HepG2 (cell line): ENCODE measurements around the gene LGALS7B. TPM values are rescaled to one million over a fixed set of nuclear protein-coding genes. Genes with fewer than 3 reads are reported as not detected.

Experiments
- AFF4 ChIP-seq: sonication (generic); formaldehyde crosslinking; IDR thresholded peaks from 2 replicates; pipeline ENCODE4 v1.4.0; 2020; ENCODE audit warnings: missing genetic modification reagents
- AGO2 ChIP-seq: fragments of 200-400 bp; formaldehyde crosslinking; optimal IDR thresholded peaks from 2 replicates; pipeline ENCODE3; 2017; ENCODE audit warnings: mild to moderate bottlenecking, low read depth, low read length, moderate library complexity
- ISL2 ChIP-seq: sonication (generic); formaldehyde crosslinking; IDR thresholded peaks from 2 replicates; pipeline ENCODE4 v1.5.0; 2020; ENCODE audit warnings: missing genetic modification reagents
- NBN ChIP-seq: fragments of 450-650 bp; conservative IDR thresholded peaks from 2 replicates; pipeline ENCODE4 v1.6.1; 2017
- NR1H2 ChIP-seq: sonication (generic); formaldehyde crosslinking; IDR thresholded peaks from 2 replicates; pipeline ENCODE4 v1.8.1; 2022; ENCODE audit warnings: low read depth, missing genetic modification reagents, borderline replicate concordance
- NRL ChIP-seq: sonication (generic); formaldehyde crosslinking; IDR thresholded peaks from 2 replicates; pipeline ENCODE4 v1.5.0; 2020; ENCODE audit warnings: missing genetic modification reagents, mild to moderate bottlenecking, moderate library complexity, borderline replicate concordance
- RBM39 ChIP-seq: fragments of 200-400 bp; formaldehyde crosslinking; IDR thresholded peaks from one replicate; pipeline ENCODE4 v1.6.1; 2018; ENCODE audit warnings: antibody characterized with exemption, mild to moderate bottlenecking, low read depth, low read length; ENCODE audit not compliant: poor library complexity, severe bottlenecking
- RELA ChIP-seq: sonication (generic); formaldehyde crosslinking; IDR thresholded peaks from 2 replicates; pipeline ENCODE4 v1.4.0; 2020; ENCODE audit warnings: missing genetic modification reagents
- SMARCE1 ChIP-seq: fragments of 450-650 bp; IDR thresholded peaks from 2 replicates; pipeline ENCODE4 v1.6.1; 2017; ENCODE audit warnings: borderline replicate concordance
- THAP11 ChIP-seq: IDR thresholded peaks from 2 replicates; pipeline ENCODE4 v1.6.1; 2016; ENCODE audit warnings: missing biosample characterization, missing genetic modification reagents
- ZFP37 ChIP-seq: sonication (generic); formaldehyde crosslinking; IDR thresholded peaks from 2 replicates; pipeline ENCODE4 v1.4.0; 2020; ENCODE audit warnings: missing genetic modification reagents, borderline replicate concordance
- ZNF367 ChIP-seq: sonication (generic); formaldehyde crosslinking; IDR thresholded peaks from 2 replicates; pipeline ENCODE4 v1.4.0; 2020; ENCODE audit warnings: missing genetic modification reagents, borderline replicate concordance
- ZNF503 ChIP-seq: sonication (generic); formaldehyde crosslinking; IDR thresholded peaks from 2 replicates; pipeline ENCODE4 v1.4.0; 2020; ENCODE audit warnings: missing genetic modification reagents
- ZNF674 ChIP-seq: sonication (generic); formaldehyde crosslinking; IDR thresholded peaks from 2 replicates; pipeline ENCODE4 v1.5.0; 2020; ENCODE audit warnings: low read depth, mild to moderate bottlenecking, missing genetic modification reagents
- ZNF687 ChIP-seq: sonication (generic); formaldehyde crosslinking; IDR thresholded peaks from 2 replicates; pipeline ENCODE4 v1.5.1; 2020; ENCODE audit warnings: mild to moderate bottlenecking, missing genetic modification reagents, moderate library complexity
- ZNF879 ChIP-seq: sonication (generic); formaldehyde crosslinking; IDR thresholded peaks from 2 replicates; pipeline ENCODE4 v1.8.1; 2023; ENCODE audit warnings: missing genetic modification reagents
- polyA plus RNA-seq, 8 experiments: library from polyadenylated mRNA; depleted of rRNA in 3 of 8; stranded (reverse) in 7 of 8; unstranded in 1 of 8; fragments of >200 nt; fragmentation: Illumina TruSeq in 4 of 8; extraction: Trizol in 4 of 8; gene quantifications; 2 replicates each; pipeline versions ENCODE4 v1.2.1 to v1.2.3, GENCODE V29; 2011 to 2016; ENCODE audit warnings: low read depth in 4 of 8, missing spikeins in 1 of 8, mixed read lengths in 1 of 8; ENCODE audit not compliant: insufficient read depth in 1 of 8
- total RNA-seq, 5 experiments: library from RNA; depleted of rRNA; stranded (reverse); fragments of >200 nt; fragmentation: Illumina TruSeq; extraction: Trizol; gene quantifications; 2 replicates each; pipeline ENCODE4 v1.2.3, GENCODE V29; 2016; ENCODE audit warnings: low read depth in 1 of 5
- TF ChIP-seq, protein P1 (sequence below): sonication (generic); formaldehyde crosslinking; IDR thresholded peaks from 2 replicates; pipeline ENCODE4 v1.9.0; 2022; ENCODE audit warnings: missing genetic modification reagents, mild to moderate bottlenecking, borderline replicate concordance

The LGALS7B gene
- total and polyA plus RNA-seq, 2 of the 13 experiments (the other 11 are each of a cell fraction or from before 2014, with no cell fraction given): 1.7 to 2.1 TPM

- no peak for TF ChIP-seq AFF4 (CRISPR knock-in tag)
- TF ChIP-seq THAP11 (CRISPR knock-in tag): no peak
- no peak for TF ChIP-seq ZNF879
- TF ChIP-seq NRL (CRISPR knock-in tag): peak; percentile 25; the same call in 1 of the 2 replicates
- no peak for TF ChIP-seq ISL2
- no peak for TF ChIP-seq RBM39
- no peak for TF ChIP-seq ZNF503 (CRISPR knock-in tag)
- no peak for TF ChIP-seq NR1H2 (CRISPR knock-in tag)
- no peak for TF ChIP-seq ZNF367
- TF ChIP-seq ZNF687 (CRISPR knock-in tag): peak; percentile 25
- no peak for TF ChIP-seq RELA (CRISPR knock-in tag)
- TF ChIP-seq ZFP37 (CRISPR knock-in tag): no peak
- TF ChIP-seq SMARCE1: no peak
- no peak for TF ChIP-seq ZNF674 (CRISPR knock-in tag)
- TF ChIP-seq AGO2: peak; percentile 54
- no peak for TF ChIP-seq NBN
- TF ChIP-seq, protein P1, sequence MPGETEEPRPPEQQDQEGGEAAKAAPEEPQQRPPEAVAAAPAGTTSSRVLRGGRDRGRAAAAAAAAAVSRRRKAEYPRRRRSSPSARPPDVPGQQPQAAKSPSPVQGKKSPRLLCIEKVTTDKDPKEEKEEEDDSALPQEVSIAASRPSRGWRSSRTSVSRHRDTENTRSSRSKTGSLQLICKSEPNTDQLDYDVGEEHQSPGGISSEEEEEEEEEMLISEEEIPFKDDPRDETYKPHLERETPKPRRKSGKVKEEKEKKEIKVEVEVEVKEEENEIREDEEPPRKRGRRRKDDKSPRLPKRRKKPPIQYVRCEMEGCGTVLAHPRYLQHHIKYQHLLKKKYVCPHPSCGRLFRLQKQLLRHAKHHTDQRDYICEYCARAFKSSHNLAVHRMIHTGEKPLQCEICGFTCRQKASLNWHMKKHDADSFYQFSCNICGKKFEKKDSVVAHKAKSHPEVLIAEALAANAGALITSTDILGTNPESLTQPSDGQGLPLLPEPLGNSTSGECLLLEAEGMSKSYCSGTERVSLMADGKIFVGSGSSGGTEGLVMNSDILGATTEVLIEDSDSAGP (CRISPR knock-in tag): no peak; the same call in 1 of the 2 replicates
Observed at GRCh38 chr19:38743394-38744297, 45.4 kb upstream of the LGALS7B start (continued).
